ENCODE data around the gene PYGO1.
"Not testable (repeated sequence)": the region's sequence is repeated elsewhere in the genome, so short reads cannot be mapped to it uniquely, and the experiment has no call there.

PYGO1 gene

GRCh38 chr15:55505407-55505806 is 82.7 kb downstream of the PYGO1 start:
- DNase-seq, result not testable (repeated sequence)

DNA sequence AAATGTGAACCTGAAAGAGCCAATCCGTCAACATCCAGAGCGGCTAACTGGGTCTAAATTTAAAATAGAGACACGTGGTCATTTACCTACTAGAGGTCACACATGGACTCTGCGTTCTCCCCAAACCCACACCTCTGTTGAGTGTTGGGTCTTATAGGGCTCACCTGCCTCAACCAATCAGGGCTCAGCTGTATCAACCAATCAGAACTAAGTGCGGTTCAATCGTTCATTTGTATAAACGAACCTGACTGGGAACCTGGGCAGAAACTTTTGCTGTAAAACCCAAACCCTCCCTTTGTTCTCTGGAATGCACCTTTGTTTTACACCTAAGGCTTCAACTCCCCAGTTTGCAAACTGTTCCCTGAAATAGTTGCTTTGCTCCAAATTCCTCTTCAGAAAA is 89.0 kb downstream of the PYGO1 start:
- no peak for DNase-seq

DNA sequence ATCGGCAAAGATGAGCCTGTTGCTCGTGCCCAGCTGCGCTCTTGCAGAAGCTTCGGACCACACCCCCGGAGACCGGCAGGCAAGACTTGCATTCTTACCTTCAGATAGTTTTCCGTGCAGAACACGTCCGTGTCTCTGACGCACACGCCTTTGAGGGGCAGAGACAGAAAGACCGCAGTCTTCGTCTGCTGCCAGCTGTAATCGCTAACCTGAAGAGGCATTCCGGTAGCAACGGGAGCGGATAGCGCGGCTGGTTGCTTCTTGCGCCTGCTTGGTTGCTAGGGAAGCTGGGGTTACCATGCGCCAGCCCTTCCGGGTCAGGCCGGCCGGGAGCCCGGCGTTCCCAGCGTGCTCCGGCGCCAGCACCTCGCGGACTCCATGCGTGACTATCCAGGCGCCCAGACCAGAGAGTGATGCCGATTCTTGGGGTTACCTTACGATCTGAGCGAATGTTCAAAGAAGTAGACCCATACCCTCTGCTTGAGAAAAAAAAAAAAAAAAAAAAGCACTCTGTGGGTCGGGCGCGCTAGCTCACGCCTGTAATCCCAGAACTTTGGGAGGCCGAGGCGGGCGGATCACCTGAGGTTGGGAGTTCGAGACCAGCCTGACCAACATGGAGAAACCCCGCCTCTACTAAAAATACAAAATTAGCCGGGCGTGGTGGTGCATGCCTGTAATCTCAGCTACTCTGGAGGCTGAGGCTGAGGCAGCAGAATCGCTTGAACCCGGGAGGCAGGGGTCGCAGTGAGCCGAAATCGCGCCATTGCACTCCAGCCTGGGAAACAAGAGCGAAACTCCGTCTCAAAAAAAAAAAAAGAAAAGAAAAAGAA is 89.8 kb downstream of the PYGO1 start:
- peak; percentile 11 to 64 for DNase-seq

GRCh38 chr15:55496716-55497115 is 91.4 kb downstream of the PYGO1 start:
- DNase-seq, result no peak

GRCh38 chr15:55494931-55495330 is 93.2 kb downstream of the PYGO1 start:
- no peak for DNase-seq

DNA sequence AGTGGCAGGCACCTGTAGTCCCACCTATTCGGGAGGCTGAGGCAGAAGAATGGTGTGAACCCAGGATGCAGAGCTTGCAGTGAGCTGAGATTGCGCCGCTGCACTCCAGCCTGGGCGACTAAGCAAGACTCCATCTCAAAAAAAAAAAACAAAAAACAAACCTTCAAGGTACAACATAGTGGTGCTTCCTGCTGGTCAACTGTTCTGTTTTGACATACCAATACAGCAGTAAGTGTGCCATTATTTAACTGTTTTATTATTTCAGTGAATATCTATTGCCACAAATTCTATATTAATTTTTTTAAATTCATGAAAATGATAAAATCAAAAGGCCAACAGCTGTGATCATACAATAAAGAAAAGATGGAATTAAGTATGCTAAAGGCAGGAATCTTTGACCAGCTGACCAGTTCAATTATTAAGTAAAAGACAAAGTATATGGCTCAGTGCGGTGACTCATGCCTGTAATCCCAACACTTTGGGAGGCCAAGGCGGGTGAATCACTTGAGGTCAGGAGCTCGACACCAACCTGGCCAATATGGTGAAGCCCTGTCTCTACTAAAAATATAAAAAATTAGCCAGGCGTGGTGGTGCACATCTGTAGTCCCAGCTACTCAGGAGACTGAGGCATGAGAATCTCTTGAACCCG is 99.1 kb downstream of the PYGO1 start:
- DNase-seq, result not testable (repeated sequence)
